HCT116 (cell line): Measurements from ENCODE around the gene DLG2.

Experiments used
- CBX3 ChIP-seq: IDR thresholded peaks from 2 replicates; pipeline ENCODE4 v1.6.1; 2012; ENCODE audit warnings: low read depth
- EGR1 ChIP-seq: IDR thresholded peaks from 2 replicates; pipeline ENCODE4 v1.6.1; 2012; ENCODE audit warnings: low read depth
- EZH2phosphoT487 ChIP-seq: fragments of 200-600 bp; IDR thresholded peaks from 2 replicates; pipeline ENCODE4 v1.6.1; 2018; ENCODE audit warnings: antibody characterized with exemption, borderline replicate concordance
- FOSL1 ChIP-seq: IDR thresholded peaks from 2 replicates; pipeline ENCODE4 v1.6.1; 2012; ENCODE audit warnings: low read depth
- POLR2A ChIP-seq: IDR thresholded peaks from 2 replicates; pipeline ENCODE4 v1.7.0; 2011; ENCODE audit warnings: borderline replicate concordance; ENCODE audit not compliant: insufficient read depth, insufficient read length; ENCODE audit errors: extremely low read depth
- POLR2AphosphoS5 ChIP-seq: IDR thresholded peaks from 2 replicates; pipeline ENCODE4 v1.6.1; 2011; ENCODE audit warnings: mild to moderate bottlenecking, low read depth, low read length, moderate library complexity
- SRF ChIP-seq: IDR thresholded peaks from 2 replicates; pipeline ENCODE4 v1.6.1; 2012; ENCODE audit warnings: low read depth
- TCF7L2 ChIP-seq: IDR thresholded peaks from 2 replicates; pipeline ENCODE4 v1.7.0; 2011; ENCODE audit warnings: borderline replicate concordance, inconsistent platforms; ENCODE audit not compliant: insufficient read depth, insufficient read length; ENCODE audit errors: extremely low read depth
- TF ChIP-seq, protein P1 (sequence below): IDR thresholded peaks from 2 replicates; pipeline ENCODE4 v1.6.1; 2012; ENCODE audit warnings: low read depth
- TF ChIP-seq, protein P2 (sequence below), 3 experiments: fragments of 200-600 bp in 1 of 3; sonication (generic) in 1 of 3; IDR thresholded peaks in 2 of 3; conservative IDR thresholded peaks in 1 of 3; 2 replicates each; pipeline ENCODE4 v1.5.1; 2012 to 2017; ENCODE audit warnings: low read depth in 2 of 3, low read length in 2 of 3, antibody characterized with exemption in 1 of 3, borderline replicate concordance in 1 of 3, control low read depth in 1 of 3, mild to moderate bottlenecking in 1 of 3, mixed read lengths in 1 of 3, mixed run types in 1 of 3, moderate library complexity in 1 of 3; ENCODE audit not compliant: insufficient read depth in 1 of 3
- TF ChIP-seq, protein P3 (sequence below): IDR thresholded peaks from 2 replicates; pipeline ENCODE4 v1.6.1; 2012
- TF ChIP-seq, protein P4 (sequence below): IDR thresholded peaks from 2 replicates; pipeline ENCODE4 v1.6.1; 2012

DNA sequence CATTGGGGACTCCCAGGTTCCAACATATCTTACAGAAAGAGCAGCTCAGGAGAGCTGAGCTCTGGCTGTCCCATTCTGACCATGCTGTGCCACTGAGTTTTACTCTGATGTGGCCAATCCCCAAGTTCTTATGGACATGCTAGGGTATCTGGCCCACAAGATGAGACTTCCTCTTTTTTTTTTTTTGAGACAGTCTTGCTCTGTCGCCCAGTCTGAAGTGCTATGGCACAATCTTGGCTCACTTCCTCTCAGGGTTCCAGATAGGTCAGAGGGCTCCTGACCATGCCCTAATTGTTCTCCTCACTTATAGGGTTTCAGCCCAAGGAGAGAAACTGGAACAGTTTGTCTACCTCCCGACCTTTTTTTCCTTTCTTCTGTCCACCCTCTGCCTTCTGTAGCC, 2188.7 kb downstream of the DLG2 start:
- TF ChIP-seq CBX3 = no peak
- TF ChIP-seq FOSL1 = no peak
- no peak for TF ChIP-seq TCF7L2
- TF ChIP-seq POLR2AphosphoS5 = no peak
- TF ChIP-seq, protein P1, sequence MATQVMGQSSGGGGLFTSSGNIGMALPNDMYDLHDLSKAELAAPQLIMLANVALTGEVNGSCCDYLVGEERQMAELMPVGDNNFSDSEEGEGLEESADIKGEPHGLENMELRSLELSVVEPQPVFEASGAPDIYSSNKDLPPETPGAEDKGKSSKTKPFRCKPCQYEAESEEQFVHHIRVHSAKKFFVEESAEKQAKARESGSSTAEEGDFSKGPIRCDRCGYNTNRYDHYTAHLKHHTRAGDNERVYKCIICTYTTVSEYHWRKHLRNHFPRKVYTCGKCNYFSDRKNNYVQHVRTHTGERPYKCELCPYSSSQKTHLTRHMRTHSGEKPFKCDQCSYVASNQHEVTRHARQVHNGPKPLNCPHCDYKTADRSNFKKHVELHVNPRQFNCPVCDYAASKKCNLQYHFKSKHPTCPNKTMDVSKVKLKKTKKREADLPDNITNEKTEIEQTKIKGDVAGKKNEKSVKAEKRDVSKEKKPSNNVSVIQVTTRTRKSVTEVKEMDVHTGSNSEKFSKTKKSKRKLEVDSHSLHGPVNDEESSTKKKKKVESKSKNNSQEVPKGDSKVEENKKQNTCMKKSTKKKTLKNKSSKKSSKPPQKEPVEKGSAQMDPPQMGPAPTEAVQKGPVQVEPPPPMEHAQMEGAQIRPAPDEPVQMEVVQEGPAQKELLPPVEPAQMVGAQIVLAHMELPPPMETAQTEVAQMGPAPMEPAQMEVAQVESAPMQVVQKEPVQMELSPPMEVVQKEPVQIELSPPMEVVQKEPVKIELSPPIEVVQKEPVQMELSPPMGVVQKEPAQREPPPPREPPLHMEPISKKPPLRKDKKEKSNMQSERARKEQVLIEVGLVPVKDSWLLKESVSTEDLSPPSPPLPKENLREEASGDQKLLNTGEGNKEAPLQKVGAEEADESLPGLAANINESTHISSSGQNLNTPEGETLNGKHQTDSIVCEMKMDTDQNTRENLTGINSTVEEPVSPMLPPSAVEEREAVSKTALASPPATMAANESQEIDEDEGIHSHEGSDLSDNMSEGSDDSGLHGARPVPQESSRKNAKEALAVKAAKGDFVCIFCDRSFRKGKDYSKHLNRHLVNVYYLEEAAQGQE = no peak
- TF ChIP-seq, protein P2, sequence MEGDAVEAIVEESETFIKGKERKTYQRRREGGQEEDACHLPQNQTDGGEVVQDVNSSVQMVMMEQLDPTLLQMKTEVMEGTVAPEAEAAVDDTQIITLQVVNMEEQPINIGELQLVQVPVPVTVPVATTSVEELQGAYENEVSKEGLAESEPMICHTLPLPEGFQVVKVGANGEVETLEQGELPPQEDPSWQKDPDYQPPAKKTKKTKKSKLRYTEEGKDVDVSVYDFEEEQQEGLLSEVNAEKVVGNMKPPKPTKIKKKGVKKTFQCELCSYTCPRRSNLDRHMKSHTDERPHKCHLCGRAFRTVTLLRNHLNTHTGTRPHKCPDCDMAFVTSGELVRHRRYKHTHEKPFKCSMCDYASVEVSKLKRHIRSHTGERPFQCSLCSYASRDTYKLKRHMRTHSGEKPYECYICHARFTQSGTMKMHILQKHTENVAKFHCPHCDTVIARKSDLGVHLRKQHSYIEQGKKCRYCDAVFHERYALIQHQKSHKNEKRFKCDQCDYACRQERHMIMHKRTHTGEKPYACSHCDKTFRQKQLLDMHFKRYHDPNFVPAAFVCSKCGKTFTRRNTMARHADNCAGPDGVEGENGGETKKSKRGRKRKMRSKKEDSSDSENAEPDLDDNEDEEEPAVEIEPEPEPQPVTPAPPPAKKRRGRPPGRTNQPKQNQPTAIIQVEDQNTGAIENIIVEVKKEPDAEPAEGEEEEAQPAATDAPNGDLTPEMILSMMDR (IDR thresholded peaks at IDR 0.05 in 2 of 3, conservative IDR thresholded peaks at IDR 0.05 in 1 of 3; ENCODE audit: borderline replicate concordance in 1 of 3, insufficient read depth in 1 of 3, low read depth in 2 of 3, low read length in 2 of 3) = no peak
- TF ChIP-seq, protein P3, sequence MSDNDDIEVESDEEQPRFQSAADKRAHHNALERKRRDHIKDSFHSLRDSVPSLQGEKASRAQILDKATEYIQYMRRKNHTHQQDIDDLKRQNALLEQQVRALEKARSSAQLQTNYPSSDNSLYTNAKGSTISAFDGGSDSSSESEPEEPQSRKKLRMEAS = no peak
- TF ChIP-seq SRF = no peak
- no peak for TF ChIP-seq POLR2A
- TF ChIP-seq EGR1 = no peak
- no peak for TF ChIP-seq EZH2phosphoT487
- TF ChIP-seq, protein P4, sequence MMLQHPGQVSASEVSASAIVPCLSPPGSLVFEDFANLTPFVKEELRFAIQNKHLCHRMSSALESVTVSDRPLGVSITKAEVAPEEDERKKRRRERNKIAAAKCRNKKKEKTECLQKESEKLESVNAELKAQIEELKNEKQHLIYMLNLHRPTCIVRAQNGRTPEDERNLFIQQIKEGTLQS = no peak
